GM18502 (cell line): Measurements from ENCODE around the gene C6orf62.
"Not testable (repeated sequence)": the region's sequence is repeated elsewhere in the genome, so short reads cannot be mapped to it uniquely, and the experiment has no call there.

Experiments used
- ATAC-seq: cut with Tn5 transposase; IDR thresholded peaks from one replicate; pipeline ENCODE4 v1.9.1; 2021; ENCODE audit warnings: mild to moderate bottlenecking; ENCODE audit not compliant: unreplicated experiment, poor library complexity

C6orf62 gene

DNA sequence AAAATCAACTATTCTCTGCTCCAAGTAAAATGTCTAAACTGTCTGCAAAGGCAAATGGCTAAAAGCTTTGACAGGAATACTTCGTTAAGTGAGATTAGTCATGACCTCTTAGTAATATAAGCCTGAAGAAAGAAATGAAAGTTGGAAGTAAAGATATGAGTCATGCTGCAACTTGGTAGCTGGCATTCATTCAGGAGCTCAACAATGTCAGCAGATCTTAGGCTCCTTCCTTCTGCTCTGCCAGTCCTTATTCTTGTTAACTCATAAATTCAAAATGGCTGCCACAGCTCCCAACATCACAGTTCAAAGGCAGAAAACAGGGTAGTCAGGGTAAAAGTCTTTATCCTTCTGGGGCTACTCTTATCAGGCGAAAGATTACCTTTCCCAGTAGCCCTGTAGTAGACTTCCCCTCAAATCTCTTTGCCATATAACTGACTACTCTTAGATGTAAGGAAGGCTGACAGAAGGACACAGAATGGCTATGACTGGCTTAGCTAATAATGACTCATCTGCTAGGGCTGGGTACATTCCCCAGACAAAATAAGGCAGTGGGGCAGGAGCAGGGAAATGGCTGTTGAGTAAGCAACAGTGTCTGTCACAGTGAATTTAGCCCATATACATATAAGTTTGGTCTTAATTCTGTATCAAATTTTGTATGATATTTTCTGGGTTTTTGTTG lies 24.4 kb upstream of the C6orf62 start:
- ATAC-seq = peak; percentile 93

DNA sequence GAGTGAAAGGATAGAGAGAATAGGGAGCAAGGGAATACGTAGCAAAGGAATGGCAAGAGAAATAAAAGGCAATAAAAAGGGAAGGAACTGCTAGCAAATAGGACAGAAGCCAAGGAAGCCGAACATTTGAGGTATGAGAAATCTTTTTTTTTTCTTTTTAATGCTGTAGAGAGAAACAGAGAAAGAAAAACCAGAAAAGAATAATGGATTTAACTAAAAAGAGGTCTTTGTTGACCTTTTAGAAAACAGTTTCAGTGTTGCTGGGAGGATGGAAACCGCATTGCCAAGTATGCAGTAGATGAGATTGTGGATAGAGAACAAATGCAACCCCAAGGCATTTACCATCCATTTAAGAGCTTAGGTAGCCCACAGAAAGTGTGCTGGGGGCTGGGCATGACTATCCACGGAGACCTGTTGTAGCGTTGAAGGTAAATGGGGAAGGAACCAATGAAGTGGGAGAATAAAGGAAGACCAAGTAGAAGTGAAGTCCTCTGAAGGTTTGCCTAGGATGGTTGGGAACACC lies 23.3 kb upstream of the C6orf62 start:
- no peak for ATAC-seq

GRCh38 chr6:24740861-24741260 lies 21.9 kb upstream of the C6orf62 start:
- ATAC-seq = no peak

DNA sequence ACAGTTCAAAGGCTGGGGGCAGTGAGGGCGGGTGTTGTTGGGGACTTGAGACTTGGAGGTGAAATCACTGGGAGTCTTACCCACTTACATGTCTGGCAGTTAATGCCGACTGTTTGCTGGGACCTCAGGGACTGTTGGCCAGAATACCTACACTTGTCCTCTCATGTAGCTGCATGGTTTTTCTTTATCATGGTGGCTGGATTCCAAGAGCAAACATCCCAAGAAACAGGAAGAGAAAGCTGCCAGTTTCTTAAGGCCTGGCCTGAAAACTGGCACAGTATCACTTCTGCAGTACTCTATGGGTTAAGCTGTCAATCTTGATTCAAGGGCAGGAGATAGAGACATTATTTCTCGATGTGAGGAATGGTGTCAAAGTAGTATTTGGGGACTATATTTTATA lies 19.8 kb upstream of the C6orf62 start:
- ATAC-seq = no peak

- not testable (repeated sequence) for ATAC-seq
Measured at GRCh38 chr6:24734710-24735109, 15.8 kb upstream of the C6orf62 start.

- ATAC-seq = no peak
Measured at GRCh38 chr6:24734166-24734565, 15.2 kb upstream of the C6orf62 start.

GRCh38 chr6:24731456-24732134 lies 12.6 kb upstream of the C6orf62 start:
- not testable (repeated sequence) for ATAC-seq

- ATAC-seq = not testable (repeated sequence)
Measured at GRCh38 chr6:24730653-24731052, 11.7 kb upstream of the C6orf62 start.

DNA sequence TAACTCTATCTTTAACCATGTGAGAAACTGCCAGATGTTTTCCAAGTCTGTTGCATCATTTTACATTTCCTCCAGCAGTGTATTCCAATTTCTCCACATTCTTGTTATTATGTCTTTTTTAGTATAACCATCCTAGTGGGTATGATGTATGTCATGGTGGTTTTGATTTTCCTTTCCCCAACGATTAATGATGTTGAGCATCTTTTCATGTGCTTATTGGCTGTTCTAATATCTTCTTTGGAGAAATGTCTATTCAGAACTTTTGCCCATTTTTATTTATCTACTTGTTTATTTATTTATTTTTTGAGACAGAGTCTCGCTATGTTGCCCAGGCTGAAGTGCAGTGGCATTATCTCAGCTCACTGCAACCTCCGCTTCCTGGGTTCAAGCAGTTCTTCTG lies 4.3 kb upstream of the C6orf62 start:
- no peak for ATAC-seq

GRCh38 chr6:24721461-24722215 lies 2.7 kb upstream of the C6orf62 start:
- ATAC-seq = peak; percentile 41

DNA sequence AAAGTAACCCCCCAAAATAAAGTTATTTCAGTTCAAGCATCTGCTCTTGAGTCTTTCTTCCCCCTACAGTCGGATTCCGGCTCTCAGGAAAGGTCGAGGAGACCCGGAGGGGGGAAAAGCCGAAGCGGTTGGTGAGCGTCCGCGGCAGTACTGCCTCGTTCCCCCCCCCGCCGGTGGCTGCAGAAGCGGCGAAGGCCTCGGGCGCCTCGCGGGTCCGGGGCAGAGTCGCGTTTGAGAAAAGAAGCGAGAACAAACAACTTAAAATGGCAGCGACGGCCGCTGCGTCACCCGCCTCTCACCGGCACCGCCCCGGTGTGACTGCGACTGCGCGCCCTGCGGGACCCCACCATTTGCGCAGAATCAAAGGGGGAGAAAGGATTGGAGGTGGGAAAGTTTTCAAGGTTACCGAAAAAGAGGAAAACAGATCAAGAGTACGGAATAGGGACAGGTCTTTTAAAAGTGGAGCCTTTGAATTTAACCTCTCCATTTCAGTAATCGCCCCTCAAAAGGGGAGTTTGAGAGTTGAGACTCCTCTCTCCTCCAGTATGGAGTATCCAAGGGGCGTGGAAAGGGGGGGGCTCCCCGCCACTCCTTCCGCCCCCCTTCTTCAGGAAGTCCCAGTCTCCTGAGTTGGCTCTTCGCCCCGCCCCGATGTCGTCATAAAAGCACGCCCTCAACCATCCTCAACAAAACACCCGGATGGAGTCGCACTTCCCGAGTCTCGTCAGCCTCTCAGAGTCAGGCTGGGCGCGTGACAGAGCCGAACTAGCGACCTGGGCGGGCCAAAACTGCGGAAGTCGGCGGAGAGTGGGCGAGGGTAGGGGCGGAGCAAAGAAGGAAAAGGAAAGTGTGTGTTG lies 1.9 kb upstream of the C6orf62 start:
- ATAC-seq = peak; percentile 86

DNA sequence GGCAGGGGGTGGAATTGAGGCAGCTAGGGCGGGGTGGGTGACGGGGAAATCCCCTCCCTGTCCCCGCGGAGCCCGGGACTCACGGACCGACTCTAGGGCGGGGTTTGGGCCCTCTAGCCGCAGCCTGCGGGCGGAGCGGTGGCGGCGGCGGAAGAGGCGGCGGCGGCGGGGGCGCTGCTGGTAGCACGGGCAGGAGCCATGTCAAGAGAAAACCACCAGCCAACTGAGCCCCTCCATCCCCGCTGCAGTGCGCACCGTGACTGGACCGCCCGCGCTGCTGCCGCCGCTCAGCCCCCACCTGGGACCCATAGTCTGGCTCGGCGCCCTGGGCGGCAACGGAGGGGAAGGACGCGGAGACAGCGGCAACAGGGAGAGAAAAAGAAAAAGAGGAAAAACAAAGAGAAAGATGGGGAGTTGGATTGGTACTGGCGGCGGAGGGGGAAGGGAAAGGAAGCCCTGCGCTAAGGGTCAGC lies 1.2 kb upstream of the C6orf62 start:
- no peak for ATAC-seq

DNA sequence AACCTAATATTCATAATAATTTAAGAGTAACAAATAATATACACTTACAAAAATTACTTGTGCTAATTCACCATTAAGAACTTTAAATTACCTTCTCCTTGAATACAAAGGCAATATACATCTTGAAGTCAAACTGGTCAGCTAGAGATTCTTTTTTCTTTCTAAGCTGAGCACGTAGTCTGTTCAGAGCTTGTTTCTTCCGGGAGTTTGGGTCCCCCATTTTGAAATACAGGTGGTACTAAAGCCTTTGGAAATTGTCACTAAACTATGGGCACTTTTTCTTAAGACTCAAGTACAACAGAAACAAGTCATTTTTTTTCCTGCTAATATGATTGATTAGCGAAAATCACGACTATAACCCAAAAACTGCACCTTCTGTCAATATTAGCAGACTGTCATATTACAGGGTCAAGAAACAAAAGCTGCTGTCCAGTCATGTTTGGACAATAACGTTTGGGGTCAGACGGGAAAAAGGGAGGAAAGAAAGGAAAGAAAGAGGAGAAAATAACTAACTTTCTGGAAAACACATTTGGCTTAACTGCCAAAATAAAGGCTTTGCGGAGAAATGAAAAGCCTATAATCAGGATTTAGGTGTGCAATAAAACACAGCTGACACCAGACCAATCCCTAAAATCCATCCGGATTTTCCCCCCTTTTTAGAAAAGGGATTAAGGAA lies 367 bp downstream of the C6orf62 start:
- no peak for ATAC-seq

- not testable (repeated sequence) for ATAC-seq
Measured at GRCh38 chr6:24716602-24717148, 2.3 kb downstream of the C6orf62 start.

DNA sequence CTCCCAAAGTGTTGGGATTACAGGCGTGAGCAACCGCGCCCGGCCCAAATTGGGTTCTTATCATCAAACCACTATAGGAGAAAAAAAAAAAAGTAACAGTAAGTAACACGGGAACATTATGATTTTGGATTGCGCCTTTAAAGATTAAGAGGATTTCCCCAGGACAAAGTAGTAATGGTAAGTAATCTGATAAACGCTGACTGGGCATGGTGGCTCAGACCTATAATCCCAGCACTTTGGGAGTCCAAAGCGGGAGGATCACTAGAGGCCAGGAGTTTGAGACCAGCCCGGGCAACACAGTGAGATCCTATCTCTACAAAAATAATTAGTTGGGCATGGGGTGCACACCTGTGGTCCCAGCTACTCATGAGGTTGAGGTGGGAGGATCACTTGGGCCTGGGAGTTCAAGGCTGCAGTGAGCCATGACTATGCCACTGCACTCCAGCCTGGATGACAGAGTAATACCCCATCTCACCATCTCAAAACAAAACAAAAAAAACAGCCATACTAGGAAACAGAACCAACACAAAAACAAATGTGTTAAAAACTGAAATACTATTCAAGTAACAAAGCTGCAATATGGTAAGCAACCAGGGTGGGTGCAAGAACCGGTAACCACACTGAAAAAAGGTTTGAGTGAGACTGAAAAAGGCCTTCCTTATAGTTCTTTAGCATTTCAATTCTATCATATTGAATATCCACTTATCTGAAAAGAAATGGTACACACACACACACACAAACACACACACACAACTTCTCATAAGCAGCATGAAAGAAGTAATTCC lies 8.2 kb downstream of the C6orf62 start:
- ATAC-seq = no peak

DNA sequence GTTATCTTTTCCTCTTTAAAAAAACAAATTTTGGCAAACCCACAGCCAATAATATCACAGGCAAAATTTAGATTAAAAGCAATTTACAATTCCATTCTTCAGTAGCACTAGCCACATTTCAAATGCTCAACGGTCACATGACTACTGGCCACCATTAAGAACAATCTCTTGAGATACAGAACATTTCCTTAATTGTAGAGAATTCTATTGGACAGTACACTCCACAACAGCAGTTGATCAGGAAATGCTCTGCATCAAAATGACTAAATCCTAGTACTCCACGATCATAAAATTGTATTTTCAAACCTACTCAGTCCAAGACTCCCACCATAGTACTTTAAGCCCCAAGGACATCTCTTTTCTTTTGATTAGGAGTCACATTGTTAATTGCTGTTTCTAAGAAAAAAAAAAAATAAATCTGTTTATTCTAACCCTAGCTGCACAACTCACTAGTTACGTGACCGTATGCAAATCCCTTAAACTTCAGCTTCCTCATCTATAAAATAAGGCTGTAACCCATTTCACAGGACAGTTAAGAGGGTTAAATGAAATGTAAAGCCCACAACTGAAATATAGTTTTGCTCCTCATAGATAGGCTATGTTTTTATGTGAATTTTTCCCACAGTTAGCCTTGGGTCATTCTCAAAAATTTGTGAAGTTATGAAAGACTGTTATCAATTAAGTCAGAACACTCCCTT lies 9.8 kb downstream of the C6orf62 start:
- ATAC-seq = no peak

DNA sequence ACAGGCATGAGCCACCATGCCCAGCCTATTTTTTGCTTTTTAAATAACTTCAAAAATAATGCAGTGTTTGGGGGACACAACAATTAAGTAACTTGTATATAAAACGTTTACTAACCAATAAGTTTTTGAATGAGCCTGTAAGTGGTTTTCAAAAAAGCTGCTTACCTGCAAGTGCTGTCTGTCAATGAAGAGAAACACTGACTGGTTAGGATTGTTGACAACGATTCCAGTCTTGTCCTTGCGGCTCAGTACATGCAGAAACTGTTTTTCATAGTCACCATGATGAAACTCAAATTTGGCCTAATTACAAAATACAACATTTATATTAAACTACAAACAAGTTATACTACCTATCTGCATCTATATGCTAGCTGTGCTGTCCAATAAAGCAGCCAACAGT lies 10.3 kb downstream of the C6orf62 start:
- no peak for ATAC-seq

- ATAC-seq = no peak
Measured at GRCh38 chr6:24704468-24704867, 14.5 kb downstream of the C6orf62 start.
